Effector CD4-positive, alpha-beta T cell (primary cell): ENCODE data around the gene AZIN2.

Experiments used
- DNase-seq: peaks from one replicate; pipeline ENCODE4 v3.0.0-alpha.2; 2020

AZIN2 gene

GRCh38 chr1:33157131-33157530, 76.2 kb downstream of the AZIN2 start:
- DNase-seq, result no peak

GRCh38 chr1:33158366-33158765, 77.4 kb downstream of the AZIN2 start:
- DNase-seq, result no peak

DNA sequence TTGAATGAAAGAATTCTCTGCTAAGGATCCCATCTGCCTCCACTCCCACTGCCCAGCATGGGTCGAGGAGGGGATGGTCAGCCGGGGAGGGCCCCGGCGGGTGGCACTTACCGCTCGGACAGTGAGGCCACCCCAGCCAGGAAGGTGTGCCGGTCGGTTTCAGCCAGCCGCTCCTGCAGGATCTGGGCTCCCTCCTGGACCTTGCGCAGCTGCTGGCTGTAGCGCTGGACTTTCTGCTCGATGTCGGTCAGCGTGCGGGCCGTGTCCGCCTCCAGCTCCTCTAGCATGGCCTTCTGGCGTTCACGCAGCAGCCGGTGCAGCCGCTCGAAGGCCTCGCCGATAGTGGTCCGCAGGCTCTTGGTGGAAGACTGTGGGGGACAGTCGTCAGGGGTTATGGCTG, 78.6 kb downstream of the AZIN2 start:
- DNase-seq, result no peak

GRCh38 chr1:33161061-33161681, 80.2 kb downstream of the AZIN2 start:
- DNase-seq, result no peak

DNA sequence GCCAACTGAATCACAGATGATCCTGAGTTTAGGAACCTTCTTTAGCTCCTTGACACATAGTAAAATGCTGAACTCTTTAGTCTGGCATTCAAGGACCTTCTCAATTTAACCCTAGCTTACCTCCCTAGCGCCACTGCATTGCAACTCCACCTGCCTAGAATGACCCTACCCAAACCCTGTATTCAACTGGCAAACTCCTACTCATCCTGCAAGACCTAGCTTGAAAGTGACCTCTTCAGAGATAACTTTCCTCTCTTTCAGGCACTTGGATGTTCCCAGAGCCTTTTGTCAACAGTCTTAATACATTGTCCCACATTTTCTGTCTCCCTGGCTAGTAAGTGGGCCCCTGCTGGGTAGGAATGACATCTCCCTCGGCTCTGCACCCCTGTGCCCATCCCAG, 81.2 kb downstream of the AZIN2 start:
- DNase-seq, result no peak

GRCh38 chr1:33163621-33164519, 82.9 kb downstream of the AZIN2 start:
- no peak for DNase-seq

DNA sequence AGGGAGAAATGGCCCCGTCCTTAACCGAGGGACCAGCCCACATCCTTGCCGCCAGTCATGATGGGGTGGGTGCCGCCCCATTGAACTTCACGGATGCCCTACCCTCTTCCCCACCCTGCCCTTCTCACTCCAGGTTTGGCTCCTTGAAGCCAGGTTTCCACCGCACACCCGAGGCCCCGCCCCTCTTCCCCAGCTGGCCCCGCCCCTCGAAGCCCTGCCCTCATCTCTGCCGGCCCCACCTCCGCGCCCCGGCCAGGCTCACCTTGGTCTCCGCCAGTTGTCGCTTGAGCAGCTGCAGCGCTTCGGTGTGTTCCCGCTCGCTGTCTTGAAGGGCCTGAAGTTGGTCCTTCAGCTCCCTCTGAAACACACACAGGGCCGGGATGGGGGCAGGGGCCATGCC, 84.3 kb downstream of the AZIN2 start:
- DNase-seq, result no peak

DNA sequence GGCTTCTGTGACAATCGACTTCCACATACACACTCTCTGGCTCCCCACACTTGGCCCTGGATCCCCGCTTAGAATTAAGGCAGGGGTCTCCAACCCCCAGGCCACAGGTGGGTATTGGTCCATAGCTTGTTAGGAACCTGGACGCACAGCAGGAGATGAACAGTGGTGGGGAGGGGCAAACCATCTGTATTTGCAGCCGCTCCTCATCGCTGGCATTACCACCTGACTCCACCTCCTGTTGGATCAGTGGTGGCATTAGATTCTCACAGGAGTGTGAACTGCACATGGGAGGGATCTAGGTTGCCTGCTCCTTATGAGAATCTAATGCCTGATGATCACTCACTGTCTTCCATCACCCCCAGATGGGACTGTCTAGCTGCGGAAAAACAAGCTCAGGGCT, 84.9 kb downstream of the AZIN2 start:
- no peak for DNase-seq

GRCh38 chr1:33167650-33168447, 86.9 kb downstream of the AZIN2 start:
- no peak for DNase-seq

DNA sequence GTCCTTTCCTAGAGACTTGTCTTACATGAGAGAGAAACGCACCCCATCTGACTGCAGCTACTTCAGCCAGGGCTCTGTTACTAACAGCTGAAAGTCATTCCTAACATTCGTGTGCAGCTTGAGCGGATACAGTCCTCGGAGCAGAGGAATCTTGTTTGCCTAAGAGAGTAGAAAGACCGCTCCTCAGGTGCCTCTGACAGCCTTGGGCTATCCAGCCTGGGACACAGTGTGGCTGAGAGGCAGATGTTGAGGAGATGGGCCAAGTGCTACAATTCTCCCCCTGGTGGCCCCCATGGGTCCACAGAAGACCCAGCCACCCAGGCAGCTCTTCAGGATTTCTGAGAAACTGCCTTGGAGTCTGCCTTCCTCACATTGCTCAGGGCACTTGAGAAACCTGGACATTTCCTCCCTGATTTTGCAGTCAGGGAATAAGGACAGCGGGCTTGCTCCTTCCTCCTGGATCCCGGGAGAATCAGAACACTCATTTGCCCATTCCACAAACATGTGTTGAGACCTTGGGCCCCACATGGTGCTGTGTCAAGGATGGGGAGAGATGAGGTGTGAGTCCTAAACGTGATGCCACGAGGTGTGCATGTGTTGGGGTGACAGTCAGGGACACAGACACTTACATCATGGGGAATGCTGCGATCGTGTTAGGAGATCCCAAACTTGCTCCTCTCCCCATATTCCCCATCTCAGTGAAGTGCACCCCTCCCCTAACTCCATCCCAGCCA, 87.8 kb downstream of the AZIN2 start:
- no peak for DNase-seq

DNA sequence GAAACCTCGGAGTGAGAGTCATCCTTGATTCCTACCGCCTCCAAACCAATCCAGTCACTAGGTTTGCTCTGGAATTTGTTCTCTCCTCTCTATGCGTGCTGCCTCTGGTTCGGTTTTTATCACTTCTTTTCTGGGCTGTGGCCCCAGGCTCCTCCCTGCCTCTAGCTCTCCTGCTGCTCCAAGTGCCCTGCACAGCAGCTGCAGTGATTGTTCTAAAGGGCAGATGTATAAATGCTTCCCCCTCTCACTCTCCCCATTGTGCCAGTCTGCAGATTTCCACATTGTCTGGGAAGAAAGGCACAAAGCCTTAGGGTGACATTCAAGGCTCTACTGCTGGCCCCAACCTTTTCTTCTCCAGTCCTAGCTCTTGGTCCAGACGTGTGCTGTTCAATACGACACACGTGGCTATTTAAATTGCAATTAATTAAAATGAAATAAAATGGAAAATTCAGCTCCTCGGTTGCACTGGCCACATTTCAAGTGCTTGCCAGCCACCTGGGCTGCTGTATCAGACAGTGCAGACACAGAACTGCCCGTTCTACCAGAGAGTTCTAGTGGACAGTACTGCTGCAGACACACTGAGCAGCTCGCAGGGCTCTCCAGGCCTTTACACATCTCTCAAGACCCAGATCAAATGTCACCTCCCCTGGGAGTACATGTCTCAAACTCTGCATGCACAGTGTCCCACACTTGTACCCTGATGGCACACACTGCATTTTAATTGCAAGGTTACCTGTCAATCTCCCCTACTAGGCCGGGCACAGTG, 88.5 kb downstream of the AZIN2 start:
- no peak for DNase-seq
